IMR-90 (cell line): Measurements from ENCODE around the gene GUCA1C. TPM values are rescaled to one million over a fixed set of nuclear protein-coding genes. Genes with fewer than 3 reads are reported as not detected.

Experiments
- ATAC-seq: fragments of 200-7000 bp; cut with Tn5 transposase; 2 replicates; pipeline ENCODE4 v1.9.1; 2020; ENCODE audit warnings: low read depth, mild to moderate bottlenecking, moderate library complexity
- BruUV-seq: library from RNA; stranded (reverse); fragments of 400-500 nt; replicated peaks from 2 replicates; lab custom pipeline; 2021; lab: Mats Ljungman, UMichigan
- CTCF ChIA-PET: fragments of 300-600 bp; formaldehyde crosslinking; extraction: SDS; loops from one replicate; lab custom pipeline; 2021; ENCODE audit warnings: antibody characterized with exemption; lab: Yijun Ruan, JAX
- POLR2A ChIA-PET: fragments of 300-600 bp; sonication (Branson Sonifier 250); formaldehyde crosslinking; loops from one replicate; lab custom pipeline; 2022; ENCODE audit warnings: antibody characterized with exemption; ENCODE audit not compliant: unreplicated experiment; lab: Charles Lee
- DNase-seq: peaks from one replicate; pipeline ENCODE4 v3.0.0; 2013
- H2AFZ ChIP-seq: replicated peaks from 2 replicates; pipeline ENCODE3; 2013; ENCODE audit warnings: low read length, mild to moderate bottlenecking; ENCODE audit not compliant: poor library complexity
- H2AK5ac ChIP-seq: 2 replicates; pipeline ENCODE4 v1.6.1; 2013; ENCODE audit warnings: low read depth, low read length, inconsistent platforms
- H2AK9ac ChIP-seq: replicated peaks from 2 replicates; pipeline ENCODE3; 2013; ENCODE audit warnings: mild to moderate bottlenecking, low read depth, low read length, moderate library complexity; ENCODE audit not compliant: poor library complexity
- H2BK120ac ChIP-seq: 2 replicates; pipeline ENCODE4 v1.6.1; 2013; ENCODE audit warnings: low read depth, low read length, inconsistent platforms
- H2BK15ac ChIP-seq: 3 replicates; pipeline ENCODE4 v1.6.1; 2013; ENCODE audit warnings: low read depth, low read length, inconsistent platforms
- H2BK20ac ChIP-seq: 2 replicates; pipeline ENCODE4 v1.6.1; 2013; ENCODE audit warnings: low read depth, mild to moderate bottlenecking, inconsistent platforms, low read length, moderate library complexity
- H2BK5ac ChIP-seq: 2 replicates; pipeline ENCODE4 v1.6.1; 2013; ENCODE audit warnings: mild to moderate bottlenecking, low read depth, low read length, inconsistent platforms; ENCODE audit not compliant: poor library complexity, severe bottlenecking
- H3K14ac ChIP-seq: replicated peaks from 2 replicates; pipeline ENCODE4 v1.6.1; 2013; ENCODE audit warnings: low read depth, low read length, inconsistent platforms
- H3K18ac ChIP-seq: 2 replicates; pipeline ENCODE4 v1.6.1; 2013; ENCODE audit warnings: low read depth, low read length, control low read depth
- H3K23ac ChIP-seq: 2 replicates; pipeline ENCODE4 v1.6.1; 2013; ENCODE audit warnings: low read depth, low read length, inconsistent platforms
- H3K27ac ChIP-seq: 2 replicates; pipeline ENCODE4 v1.5.1; 2013; ENCODE audit warnings: mild to moderate bottlenecking, control low read depth, low read length; ENCODE audit not compliant: insufficient read depth
- H3K27me3 ChIP-seq: 2 replicates; pipeline ENCODE4 v1.6.1; 2013; ENCODE audit warnings: low read length; ENCODE audit not compliant: control insufficient read depth, insufficient read depth
- H3K36me3 ChIP-seq: 2 replicates; pipeline ENCODE4 v1.6.1; 2013; ENCODE audit warnings: low read length, mixed read lengths; ENCODE audit not compliant: control insufficient read depth, insufficient read depth
- H3K4ac ChIP-seq: 2 replicates; pipeline ENCODE4 v1.6.1; 2013; ENCODE audit warnings: low read depth, low read length, inconsistent platforms
- H3K4me1 ChIP-seq: 2 replicates; pipeline ENCODE4 v1.6.1; 2013; ENCODE audit warnings: low read length, mixed read lengths; ENCODE audit not compliant: control insufficient read depth, insufficient read depth
- H3K4me2 ChIP-seq: 2 replicates; pipeline ENCODE4 v1.6.1; 2013; ENCODE audit warnings: low read depth, mild to moderate bottlenecking, control low read depth, low read length, moderate library complexity
- H3K4me3 ChIP-seq: 2 replicates; pipeline ENCODE4 v1.5.1; 2013; ENCODE audit warnings: low read depth, mild to moderate bottlenecking, control low read depth, low read length, moderate library complexity; ENCODE audit not compliant: insufficient read depth
- H3K56ac ChIP-seq: 2 replicates; pipeline ENCODE4 v1.6.1; 2013; ENCODE audit warnings: low read length, inconsistent platforms; ENCODE audit not compliant: insufficient read depth; ENCODE audit errors: extremely low read depth
- H3K79me1 ChIP-seq, 2 experiments: 2 replicates each; pipeline ENCODE4 v1.6.1; 2013; ENCODE audit warnings: low read length in 2 of 2, inconsistent platforms in 1 of 2, low read depth in 1 of 2
- H3K9ac ChIP-seq: 2 replicates; pipeline ENCODE4 v1.6.1; 2013; ENCODE audit warnings: low read depth, low read length, control low read depth
- H3K9me1 ChIP-seq: 2 replicates; pipeline ENCODE4 v1.6.1; 2013; ENCODE audit warnings: low read length, inconsistent platforms; ENCODE audit not compliant: insufficient read depth
- H3K9me3 ChIP-seq: 2 replicates; pipeline ENCODE4 v1.6.1; 2013; ENCODE audit warnings: low read length; ENCODE audit not compliant: control insufficient read depth, insufficient read depth
- H4K20me1 ChIP-seq: 2 replicates; pipeline ENCODE4 v1.6.1; 2013; ENCODE audit warnings: low read length, inconsistent platforms; ENCODE audit not compliant: insufficient read depth
- H4K5ac ChIP-seq: 2 replicates; pipeline ENCODE4 v1.6.1; 2013; ENCODE audit warnings: mild to moderate bottlenecking, low read depth, low read length, control low read depth
- H4K8ac ChIP-seq, 2 experiments: 2 replicates each; pipeline ENCODE4 v1.6.1; 2013; ENCODE audit warnings: low read depth in 2 of 2, low read length in 2 of 2, control low read depth in 1 of 2, inconsistent platforms in 1 of 2
- H4K91ac ChIP-seq: 2 replicates; pipeline ENCODE4 v1.6.1; 2013; ENCODE audit warnings: low read depth, low read length, inconsistent platforms; ENCODE audit not compliant: insufficient read depth
- CHD1 ChIP-seq: IDR thresholded peaks from 2 replicates; pipeline ENCODE4 v1.6.1; 2012; ENCODE audit warnings: low read depth, low read length, improper control_type of control experiment
- CTCF ChIP-seq: conservative IDR thresholded peaks from 2 replicates; pipeline ENCODE4 v1.5.1; 2012; ENCODE audit warnings: mild to moderate bottlenecking, low read depth, low read length, improper control_type of control experiment
- FOS ChIP-seq: fragments of 150-350 bp; IDR thresholded peaks from 2 replicates; pipeline ENCODE4 v1.6.1; 2016; ENCODE audit warnings: low read depth, low read length
- MAFK ChIP-seq: IDR thresholded peaks from 2 replicates; pipeline ENCODE4 v1.6.1; 2012; ENCODE audit warnings: low read depth, low read length, improper control_type of control experiment
- MAZ ChIP-seq: IDR thresholded peaks from 2 replicates; pipeline ENCODE4 v1.6.1; 2012; ENCODE audit warnings: low read depth, mild to moderate bottlenecking, low read length, improper control_type of control experiment, moderate library complexity, borderline replicate concordance
- MXI1 ChIP-seq: IDR thresholded peaks from 2 replicates; pipeline ENCODE4 v1.6.1; 2012; ENCODE audit warnings: low read depth, mild to moderate bottlenecking, low read length, moderate library complexity, borderline replicate concordance
- NFE2L2 ChIP-seq: fragments of 150-350 bp; IDR thresholded peaks from 2 replicates; pipeline ENCODE4 v1.6.1; 2016; ENCODE audit warnings: low read depth, mild to moderate bottlenecking, low read length
- POLR2A ChIP-seq: IDR thresholded peaks from 2 replicates; pipeline ENCODE4 v1.6.1; 2012; ENCODE audit warnings: mild to moderate bottlenecking, low read depth, low read length
- RAD21 ChIP-seq: IDR thresholded peaks from 2 replicates; pipeline ENCODE4 v1.6.1; 2012; ENCODE audit warnings: low read length, improper control_type of control experiment
- RCOR1 ChIP-seq: IDR thresholded peaks from 2 replicates; pipeline ENCODE4 v1.6.1; 2012; ENCODE audit warnings: mild to moderate bottlenecking, low read length, improper control_type of control experiment; ENCODE audit not compliant: insufficient replicate concordance
- RFX5 ChIP-seq: IDR thresholded peaks from 2 replicates; pipeline ENCODE4 v1.8.0; 2012; ENCODE audit warnings: low read depth, mild to moderate bottlenecking, low read length, moderate library complexity
- SMC3 ChIP-seq: fragments of 150-350 bp; IDR thresholded peaks from 2 replicates; pipeline ENCODE4 v1.6.1; 2016; ENCODE audit warnings: low read depth, mild to moderate bottlenecking, antibody characterized with exemption, low read length, moderate library complexity
- dilution Hi-C: fragments of 300-500 bp; cut with HindIII; formaldehyde crosslinking; loops from one replicate; pipeline ENCODE4 v1.14.3; 2018; ENCODE audit warnings: low sequenced_read_pairs; ENCODE audit not compliant: unreplicated experiment
- in situ Hi-C: fragments of 300-500 bp; cut with MboI; formaldehyde crosslinking; loops from 3 replicates; pipeline ENCODE4 v1.14.3; 2019; ENCODE audit warnings: low sequenced_read_pairs, inconsistent platforms, mixed read lengths
- intact Hi-C: fragments of 100-400 bp; cut with micrococcal nuclease; formaldehyde crosslinking; loops from 2 replicates; pipeline ENCODE4 v1.10.0; 2022
- polyA plus RNA-seq, 3 experiments: library from polyadenylated mRNA; depleted of rRNA; stranded (reverse); fragments of >200 nt; gene quantifications; 2 replicates each; pipeline ENCODE4 v1.2.3, GENCODE V29; 2012; ENCODE audit warnings: low replicate concordance in 1 of 3
- total RNA-seq: library from RNA; depleted of rRNA; stranded (reverse); fragments of >200 nt; gene quantifications from 2 replicates; pipeline ENCODE4 v1.2.3, GENCODE V29; 2012
- TF ChIP-seq, protein P1 (sequence below): fragments of 150-350 bp; IDR thresholded peaks from 2 replicates; pipeline ENCODE4 v1.6.1; 2017; ENCODE audit warnings: mild to moderate bottlenecking, antibody characterized with exemption, low read length, low read depth
- TF ChIP-seq, protein P2 (sequence below): fragments of 150-350 bp; IDR thresholded peaks from 2 replicates; pipeline ENCODE4 v1.6.1; 2016; ENCODE audit warnings: low read depth, mild to moderate bottlenecking, low read length, moderate library complexity, borderline replicate concordance

The GUCA1C gene
- total and polyA plus RNA-seq, 2 of the 4 experiments (the other 2 are of a cell fraction) = not detected

DNA sequence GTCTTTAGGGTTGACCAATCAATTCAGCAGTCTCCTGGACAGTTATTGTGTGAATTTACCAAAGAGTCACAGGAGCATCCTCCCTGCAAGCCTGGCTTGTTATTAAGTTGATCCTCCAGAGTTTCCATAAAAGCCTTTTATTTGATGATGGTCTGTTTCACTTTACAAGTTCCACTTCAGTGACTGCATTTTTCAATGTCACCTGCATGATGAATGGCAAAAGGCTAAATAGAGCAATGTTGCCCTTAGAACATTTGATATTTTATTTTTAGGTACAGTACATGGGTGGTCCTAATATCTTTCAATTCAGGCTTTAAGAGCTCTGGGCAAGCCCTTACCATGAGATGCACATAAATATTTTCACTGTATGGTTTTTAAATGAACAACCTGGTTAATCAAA is 22.6 kb downstream of the GUCA1C start:
- H3K56ac ChIP-seq = no peak overlapping the region
- no peak overlapping the region for H3K9ac ChIP-seq
- no peaks in the 10 kb centered on the region for H3K36me3 ChIP-seq
- no peaks in the 10 kb centered on the region for H3K4me1 ChIP-seq
- no peak overlapping the region for H2BK120ac ChIP-seq
- no peak overlapping the region for H4K91ac ChIP-seq
- no peaks in the 10 kb centered on the region for H3K27me3 ChIP-seq
- no peak overlapping the region for H2BK20ac ChIP-seq
- TF ChIP-seq MAFK (no peak), FOS (no peak), CHD1 (no peak), MAZ (no peak), RCOR1 (no peak), MXI1 (no peak), SMC3 (no peak), CTCF (no peak), POLR2A (no peak), NFE2L2 (no peak), RAD21 (no peak), RFX5 (no peak)
- TF ChIP-seq, protein P1, sequence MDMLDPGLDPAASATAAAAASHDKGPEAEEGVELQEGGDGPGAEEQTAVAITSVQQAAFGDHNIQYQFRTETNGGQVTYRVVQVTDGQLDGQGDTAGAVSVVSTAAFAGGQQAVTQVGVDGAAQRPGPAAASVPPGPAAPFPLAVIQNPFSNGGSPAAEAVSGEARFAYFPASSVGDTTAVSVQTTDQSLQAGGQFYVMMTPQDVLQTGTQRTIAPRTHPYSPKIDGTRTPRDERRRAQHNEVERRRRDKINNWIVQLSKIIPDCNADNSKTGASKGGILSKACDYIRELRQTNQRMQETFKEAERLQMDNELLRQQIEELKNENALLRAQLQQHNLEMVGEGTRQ = no peak
- TF ChIP-seq, protein P2, sequence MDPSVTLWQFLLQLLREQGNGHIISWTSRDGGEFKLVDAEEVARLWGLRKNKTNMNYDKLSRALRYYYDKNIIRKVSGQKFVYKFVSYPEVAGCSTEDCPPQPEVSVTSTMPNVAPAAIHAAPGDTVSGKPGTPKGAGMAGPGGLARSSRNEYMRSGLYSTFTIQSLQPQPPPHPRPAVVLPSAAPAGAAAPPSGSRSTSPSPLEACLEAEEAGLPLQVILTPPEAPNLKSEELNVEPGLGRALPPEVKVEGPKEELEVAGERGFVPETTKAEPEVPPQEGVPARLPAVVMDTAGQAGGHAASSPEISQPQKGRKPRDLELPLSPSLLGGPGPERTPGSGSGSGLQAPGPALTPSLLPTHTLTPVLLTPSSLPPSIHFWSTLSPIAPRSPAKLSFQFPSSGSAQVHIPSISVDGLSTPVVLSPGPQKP = no peak
- no peak for DNase-seq
- CTCF ChIA-PET = no interaction called here
- H3K9me1 ChIP-seq = no peaks in the 10 kb centered on the region
- no peaks in the 10 kb centered on the region for H4K20me1 ChIP-seq
- no peak overlapping the region for H2BK15ac ChIP-seq
- intact Hi-C loops (no loop called here), dilution Hi-C loops (no loop called here), in situ Hi-C loops (no loop called here)
- POLR2A ChIA-PET = no interaction called here
- H2AK9ac ChIP-seq = no peak overlapping the region
- no peak overlapping the region for H3K27ac ChIP-seq
- no TSS peak for BruUV-seq
- H3K4ac ChIP-seq = no peak overlapping the region
- no peak overlapping the region for H3K18ac ChIP-seq
- no peak overlapping the region for H2AK5ac ChIP-seq
- H3K79me1 ChIP-seq = no peaks in the 10 kb centered on the region
- H3K23ac ChIP-seq = no peak overlapping the region
- no peak overlapping the region for H3K4me3 ChIP-seq
- no peak for ATAC-seq
- no peak overlapping the region for H4K5ac ChIP-seq
- H3K14ac ChIP-seq = no peak overlapping the region
- no peak overlapping the region for H4K8ac ChIP-seq
- no peak overlapping the region for H2BK5ac ChIP-seq
- no peak overlapping the region for H2AFZ ChIP-seq
- no peaks in the 10 kb centered on the region for H3K9me3 ChIP-seq
- H3K4me2 ChIP-seq = no peak overlapping the region
